Daoy (cell line): ENCODE results near the gene TRAPPC12. TPM values are rescaled to one million over a fixed set of nuclear protein-coding genes. Genes with fewer than 3 reads are reported as not detected.
"Not testable (repeated sequence)": the region's sequence is repeated elsewhere in the genome, so short reads cannot be mapped to it uniquely, and the experiment has no call there.

Experiments used
- DNase-seq: peaks from one replicate; pipeline ENCODE4 v3.0.0-alpha.2; 2015; ENCODE audit warnings: low read depth
- total RNA-seq: library from RNA; depleted of rRNA; stranded (reverse); fragments of >200 nt; shearing (Covaris generic); gene quantifications from 2 replicates; pipeline ENCODE4 v1.2.3, GENCODE V29; 2014; rRNA removed

The TRAPPC12 gene
- total RNA-seq, 1 experiment from 2014 or later = 58.9 TPM

- no peak for DNase-seq
These were observed 126.3 kb downstream of the TRAPPC12 start for GRCh38 chr2:3505771-3506170.

GRCh38 chr2:3512086-3512485 is 132.6 kb downstream of the TRAPPC12 start:
- no peak for DNase-seq

DNA sequence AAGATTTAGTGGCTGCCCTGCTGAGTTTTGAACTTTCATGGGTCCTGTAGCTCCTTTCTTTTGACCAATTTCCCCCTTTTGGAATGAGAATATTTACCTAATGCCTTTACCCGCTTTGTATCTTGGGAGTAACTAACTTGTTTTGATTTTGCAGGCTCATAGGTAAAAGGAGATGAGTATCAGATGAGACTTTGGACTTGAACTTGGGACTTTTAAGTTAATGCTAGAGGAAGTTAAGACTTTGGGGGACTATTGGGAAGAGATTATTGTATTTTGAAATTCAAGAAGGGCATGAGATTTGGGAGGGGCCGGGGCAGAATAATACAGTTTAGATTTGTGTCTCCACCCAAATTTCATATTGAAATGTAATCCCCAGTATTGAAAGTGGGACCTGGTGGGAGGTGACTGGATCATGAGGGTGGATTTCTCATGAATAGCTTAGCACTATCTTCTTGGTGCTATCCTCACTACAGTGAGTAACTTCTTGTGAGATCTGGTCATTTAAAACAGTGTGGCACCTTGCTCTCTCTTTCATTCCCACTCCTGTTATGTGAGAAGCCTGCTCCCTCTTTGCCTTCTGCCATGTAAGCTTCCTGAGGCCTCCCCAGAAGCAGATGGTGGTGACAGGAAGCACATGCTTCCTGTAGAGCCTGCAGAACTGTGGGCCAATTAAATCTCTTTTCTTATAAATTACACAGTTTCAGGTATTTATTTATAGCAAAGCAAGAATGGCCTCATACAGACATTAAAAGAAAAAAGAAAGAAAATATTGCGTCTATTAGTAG is 133.7 kb downstream of the TRAPPC12 start:
- no peak for DNase-seq

DNA sequence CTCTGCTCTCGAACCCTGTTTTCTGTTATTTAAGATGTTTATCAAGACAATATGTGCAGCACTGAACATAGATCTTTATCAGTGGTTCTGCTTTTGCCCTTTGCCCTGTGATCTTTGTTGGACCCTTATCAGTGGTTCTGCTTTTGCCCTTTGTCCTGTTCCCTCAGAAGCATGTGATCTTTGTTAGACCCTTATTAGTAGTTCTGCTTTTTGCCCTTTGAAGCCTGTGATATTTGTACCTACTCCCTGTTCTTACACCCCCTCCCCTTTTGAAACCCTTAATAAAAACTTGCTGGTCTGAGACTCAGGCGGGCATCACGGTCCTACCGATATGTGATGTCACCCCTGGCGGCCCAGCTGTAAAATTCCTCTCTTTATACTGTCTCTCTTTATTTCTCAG is 135.9 kb downstream of the TRAPPC12 start:
- not testable (repeated sequence) for DNase-seq

DNA sequence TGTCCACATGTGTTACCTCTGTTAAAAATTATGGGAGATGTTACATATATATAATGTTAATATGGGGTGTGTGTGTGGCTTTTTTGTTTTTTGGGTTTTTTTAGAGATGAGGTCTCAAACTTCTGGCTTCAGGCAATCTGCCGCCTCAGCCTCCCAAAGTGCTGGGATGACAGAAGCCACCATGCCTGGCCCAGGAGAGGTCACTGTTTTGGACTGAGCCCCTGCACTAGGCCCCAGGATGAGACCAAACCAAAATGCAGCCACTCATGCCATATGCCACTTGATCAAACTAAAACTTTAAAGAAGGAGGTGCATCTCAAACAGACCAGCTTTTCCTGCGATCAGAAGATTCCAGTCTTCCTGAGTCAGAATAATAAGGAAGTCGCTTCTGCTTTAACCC is 137.3 kb downstream of the TRAPPC12 start:
- DNase-seq = no peak

DNA sequence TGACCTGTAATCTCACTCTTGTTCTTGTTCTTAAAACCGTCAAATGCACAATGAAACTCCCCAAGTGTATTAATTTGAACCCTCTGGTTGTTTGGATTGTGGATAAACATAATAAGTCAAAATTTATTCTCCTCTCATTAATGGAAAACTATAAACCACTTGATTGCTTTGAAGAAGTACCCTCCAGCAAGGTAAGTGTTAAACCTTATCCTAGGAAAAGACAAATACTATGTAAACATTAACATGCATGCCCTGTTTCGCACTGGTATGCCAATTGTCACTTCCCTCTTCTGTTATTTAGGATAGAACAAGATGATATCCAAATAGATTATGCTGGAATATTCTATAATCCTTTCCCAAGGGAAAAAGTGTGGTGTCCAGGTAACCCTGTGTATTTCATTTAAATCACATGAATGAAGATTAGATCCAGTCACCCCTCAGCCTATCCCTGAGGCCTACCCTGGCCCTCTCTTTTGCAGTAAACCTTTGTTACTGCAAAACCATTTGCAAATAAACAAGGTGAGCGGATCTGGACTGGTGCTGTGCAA is 138.5 kb downstream of the TRAPPC12 start:
- no peak for DNase-seq

- DNase-seq = peak; percentile 100
These were observed 139.2 kb downstream of the TRAPPC12 start for GRCh38 chr2:3518496-3519254.

GRCh38 chr2:3519255-3520205 is 140.0 kb downstream of the TRAPPC12 start, which contains the start of gene ADI1:
ADI1 (minus strand) TSS chr2:3519531; CDS start chr2:3519487, 44 bp downstream.
- peak; percentile 87 for DNase-seq

DNA sequence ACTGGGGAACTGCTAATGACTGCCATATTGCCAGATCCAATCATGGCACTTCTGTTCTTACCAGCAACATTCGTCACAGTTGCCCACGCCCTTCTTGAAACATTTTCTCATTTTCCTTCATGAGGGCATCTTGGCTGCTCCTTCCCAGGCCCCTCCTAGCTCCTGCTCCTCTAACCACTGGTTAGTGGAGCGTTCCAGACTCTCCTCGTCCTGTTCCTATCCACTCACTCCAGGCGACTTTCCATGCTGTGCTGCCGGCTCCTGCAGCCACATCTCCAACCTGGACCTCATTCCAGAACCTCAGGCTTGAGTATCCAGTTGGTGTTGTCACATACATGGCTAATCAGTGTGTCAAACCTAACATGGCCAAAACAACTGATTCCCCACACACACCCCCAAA is 141.1 kb downstream of the TRAPPC12 start:
- no peak for DNase-seq

- no peak for DNase-seq
These were observed 143.5 kb downstream of the TRAPPC12 start for GRCh38 chr2:3522961-3523421.

DNA sequence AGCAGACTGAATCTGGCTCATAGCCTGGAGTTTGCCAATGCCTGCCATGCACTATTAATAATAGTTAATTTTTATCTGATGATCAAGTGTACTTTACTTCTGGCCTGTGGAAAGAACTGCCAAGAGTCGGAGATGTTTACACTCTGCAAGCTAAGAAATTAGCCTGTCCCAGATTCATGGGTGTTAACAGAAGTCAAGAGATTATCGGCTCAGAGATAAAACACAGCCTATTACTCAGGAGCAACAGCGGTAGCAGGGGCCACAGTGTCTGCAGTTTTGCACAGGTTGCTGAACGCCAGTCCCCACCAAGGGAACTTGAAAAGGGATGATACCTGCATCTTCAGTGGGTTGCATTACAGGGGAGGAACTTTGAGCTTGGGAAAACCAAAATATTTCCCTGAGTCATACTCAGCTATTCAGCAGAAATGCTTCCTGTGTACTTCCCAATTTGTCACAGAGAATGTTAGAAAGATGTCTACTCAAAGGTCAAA is 144.1 kb downstream of the TRAPPC12 start:
- peak; percentile 25 for DNase-seq

DNA sequence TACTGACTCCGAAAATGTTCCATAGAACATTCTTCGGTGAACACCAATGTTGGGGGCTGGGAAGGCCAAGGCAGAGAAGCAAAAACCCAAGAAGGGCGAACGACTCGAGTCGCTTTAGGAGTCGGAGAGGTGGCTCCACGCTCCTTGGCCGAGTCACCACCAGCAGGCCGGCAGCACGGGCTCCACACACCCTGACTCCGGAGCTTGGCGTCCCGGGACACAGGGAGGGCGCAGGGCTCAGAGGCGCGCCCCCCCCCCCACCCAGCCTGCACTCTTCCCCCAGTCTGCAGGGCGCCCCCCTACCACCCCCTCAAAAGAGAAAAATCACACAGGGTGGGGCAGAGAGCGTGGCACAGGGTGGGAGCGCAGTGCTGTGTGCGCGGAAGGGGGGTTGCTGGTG is 147.4 kb downstream of the TRAPPC12 start:
- no peak for DNase-seq

GRCh38 chr2:3527886-3528785 is 148.6 kb downstream of the TRAPPC12 start:
- DNase-seq = no peak

Other genes starting within 250 kb of the TRAPPC12 start
- gene EIPR1, start 1.9 kb upstream of the TRAPPC12 start, total RNA-seq = 80.3 and 80.8 TPM in 2 replicates
- 62.3 and 70.8 TPM in 2 replicates for gene ADI1, start 139.8 kb downstream of the TRAPPC12 start, total RNA-seq
- gene RNASEH1, start 178.6 kb downstream of the TRAPPC12 start, total RNA-seq = 68.2 and 71.5 TPM in 2 replicates
- 5,476 and 6,311 TPM in 2 replicates for gene RPS7, start 195.6 kb downstream of the TRAPPC12 start, total RNA-seq
- gene COLEC11, start 215.4 kb downstream of the TRAPPC12 start, total RNA-seq = not detected in 2 replicates